Measurements from ENCODE around the gene KRT2.

DNA sequence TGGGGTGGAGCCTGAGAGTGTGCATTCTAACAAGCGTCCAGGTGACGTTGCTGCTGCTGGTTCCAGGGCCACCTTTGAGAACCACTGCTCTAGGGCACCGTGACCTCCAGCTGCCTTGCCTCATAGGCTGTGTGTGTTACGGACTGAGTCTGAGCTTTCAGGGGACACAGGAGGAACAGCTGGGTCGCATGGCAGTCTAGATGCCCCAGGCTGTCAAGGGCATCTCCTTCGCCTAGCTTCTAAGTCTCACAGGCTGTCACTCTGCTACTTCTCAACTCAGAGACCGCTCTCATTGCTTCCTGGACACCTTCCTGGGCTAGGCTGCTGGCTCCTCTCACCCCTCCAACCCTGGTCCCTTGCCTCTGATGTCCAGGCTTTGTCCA lies 34.6 kb downstream of the KRT2 start:
- TF ChIP-seq, protein P1, sequence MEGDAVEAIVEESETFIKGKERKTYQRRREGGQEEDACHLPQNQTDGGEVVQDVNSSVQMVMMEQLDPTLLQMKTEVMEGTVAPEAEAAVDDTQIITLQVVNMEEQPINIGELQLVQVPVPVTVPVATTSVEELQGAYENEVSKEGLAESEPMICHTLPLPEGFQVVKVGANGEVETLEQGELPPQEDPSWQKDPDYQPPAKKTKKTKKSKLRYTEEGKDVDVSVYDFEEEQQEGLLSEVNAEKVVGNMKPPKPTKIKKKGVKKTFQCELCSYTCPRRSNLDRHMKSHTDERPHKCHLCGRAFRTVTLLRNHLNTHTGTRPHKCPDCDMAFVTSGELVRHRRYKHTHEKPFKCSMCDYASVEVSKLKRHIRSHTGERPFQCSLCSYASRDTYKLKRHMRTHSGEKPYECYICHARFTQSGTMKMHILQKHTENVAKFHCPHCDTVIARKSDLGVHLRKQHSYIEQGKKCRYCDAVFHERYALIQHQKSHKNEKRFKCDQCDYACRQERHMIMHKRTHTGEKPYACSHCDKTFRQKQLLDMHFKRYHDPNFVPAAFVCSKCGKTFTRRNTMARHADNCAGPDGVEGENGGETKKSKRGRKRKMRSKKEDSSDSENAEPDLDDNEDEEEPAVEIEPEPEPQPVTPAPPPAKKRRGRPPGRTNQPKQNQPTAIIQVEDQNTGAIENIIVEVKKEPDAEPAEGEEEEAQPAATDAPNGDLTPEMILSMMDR (IDR thresholded peaks at IDR 0.05; ENCODE audit: insufficient read depth, low read depth, low read length) = no peak
- TF ChIP-seq EZH2 (IDR thresholded peaks at IDR 0.05; ENCODE audit: insufficient read depth, low read length) = no peak

Measured in astrocyte (in vitro differentiated cells and primary cell).